Uterus (tissue), 4 donors: ENCODE data around the gene SPATA21. TPM values are rescaled to one million over a fixed set of nuclear protein-coding genes. Genes with fewer than 3 reads are reported as not detected.

Source experiments
- DNase-seq, 2 donors: peaks; one replicate each; pipeline ENCODE4 v3.0.0-alpha.2; 2019 to 2020
- H3K27ac ChIP-seq, 2 donors: fragments of 200-600 bp; sonication (generic); 1 replicate in 1 of 2; 2 replicates in 1 of 2; pipeline ENCODE4 v1.5.1; 2016 to 2018
- H3K27me3 ChIP-seq, 2 donors: fragments of 200-600 bp; sonication (generic); one replicate each; pipeline ENCODE4 v1.5.1; 2018 to 2019; ENCODE audit warnings: control low read depth in 1 of 2
- H3K36me3 ChIP-seq, 2 donors: fragments of 200-600 bp; sonication (generic); one replicate each; pipeline ENCODE4 v1.5.1; 2019; ENCODE audit warnings: control low read depth in 1 of 2
- H3K4me1 ChIP-seq, 2 donors: fragments of 200-600 bp; sonication (generic); one replicate each; pipeline ENCODE4 v1.5.1; 2018 to 2019; ENCODE audit warnings: control low read depth in 1 of 2
- H3K4me3 ChIP-seq, 2 donors: fragments of 200-600 bp; sonication (generic); 1 replicate in 1 of 2; 2 replicates in 1 of 2; pipeline ENCODE4 v1.5.1; 2018 to 2019; ENCODE audit warnings: mild to moderate bottlenecking in 1 of 2
- H3K9me3 ChIP-seq, 2 donors: fragments of 200-600 bp; sonication (generic); one replicate each; pipeline ENCODE4 v1.5.1; 2019; ENCODE audit warnings: control low read depth in 1 of 2
- CTCF ChIP-seq, 4 experiments: fragments of 200-600 bp in 2 of 4; fragments of 450-650 bp in 2 of 4; sonication (generic) in 2 of 4; IDR thresholded peaks; one replicate each; pipeline ENCODE4 v1.5.1; 2016 to 2019; ENCODE audit warnings: antibody characterized with exemption in 4 of 4, mild to moderate bottlenecking in 2 of 4, moderate library complexity in 1 of 4
- POLR2A ChIP-seq, 2 donors: fragments of 450-650 bp; IDR thresholded peaks; one replicate each; pipeline ENCODE4 v1.6.1; 2016; ENCODE audit warnings: antibody characterized with exemption in 2 of 2, mild to moderate bottlenecking in 1 of 2, moderate library complexity in 1 of 2
- intact Hi-C: fragments of 100-400 bp; cut with DNase I; formaldehyde crosslinking; loops from one replicate; pipeline ENCODE4 v1.15.1; 2023; ENCODE audit warnings: low total_unique reads
- total RNA-seq, 4 donors: library from RNA; depleted of rRNA in 3 of 4; stranded (reverse); fragments of >200 nt in 3 of 4; gene quantifications; one replicate each; pipeline versions ENCODE4 v1.1.0 to v1.2.4, GENCODE V29; 2014 to 2023
- donor health status: DM: yes; HTN: yes; CAD: no.

SPATA21 gene
- total RNA-seq, 4 donors from 2014 or later, result 0.27 TPM; not detected in 3

GRCh38 chr1:16378443-16378842, 58.8 kb downstream of the SPATA21 start:
- no peaks in the 10 kb centered on the region for H3K9me3 ChIP-seq
- H3K27me3 ChIP-seq, result no peaks in the 10 kb centered on the region
- no peaks in the 10 kb centered on the region for H3K36me3 ChIP-seq
- no peak overlapping the region for H3K4me3 ChIP-seq
- intact Hi-C loops, result no loop called here
- DNase-seq, result no peak
- peaks cover 6 to 7% of the 10 kb centered on the region in 2 donors for H3K4me1 ChIP-seq
- no peak for TF ChIP-seq POLR2A (IDR thresholded peaks at IDR 0.05)
- no peak for TF ChIP-seq CTCF (IDR thresholded peaks at IDR 0.05)
- no peak overlapping the region for H3K27ac ChIP-seq

- TF ChIP-seq POLR2A (IDR thresholded peaks at IDR 0.05), result no peak
- TF ChIP-seq CTCF (IDR thresholded peaks at IDR 0.05), result no peak
- no peak overlapping the region for H3K4me3 ChIP-seq
- no peak overlapping the region for H3K27ac ChIP-seq
- DNase-seq, result no peak
- H3K27me3 ChIP-seq, result no peaks in the 10 kb centered on the region
- H3K4me1 ChIP-seq, result peaks cover 6 to 14% of the 10 kb centered on the region in 2 donors
- H3K36me3 ChIP-seq, result no peaks in the 10 kb centered on the region
- intact Hi-C loops, result no loop called here
- no peaks in the 10 kb centered on the region for H3K9me3 ChIP-seq
Observed at GRCh38 chr1:16376971-16377370, 60.3 kb downstream of the SPATA21 start.

DNA sequence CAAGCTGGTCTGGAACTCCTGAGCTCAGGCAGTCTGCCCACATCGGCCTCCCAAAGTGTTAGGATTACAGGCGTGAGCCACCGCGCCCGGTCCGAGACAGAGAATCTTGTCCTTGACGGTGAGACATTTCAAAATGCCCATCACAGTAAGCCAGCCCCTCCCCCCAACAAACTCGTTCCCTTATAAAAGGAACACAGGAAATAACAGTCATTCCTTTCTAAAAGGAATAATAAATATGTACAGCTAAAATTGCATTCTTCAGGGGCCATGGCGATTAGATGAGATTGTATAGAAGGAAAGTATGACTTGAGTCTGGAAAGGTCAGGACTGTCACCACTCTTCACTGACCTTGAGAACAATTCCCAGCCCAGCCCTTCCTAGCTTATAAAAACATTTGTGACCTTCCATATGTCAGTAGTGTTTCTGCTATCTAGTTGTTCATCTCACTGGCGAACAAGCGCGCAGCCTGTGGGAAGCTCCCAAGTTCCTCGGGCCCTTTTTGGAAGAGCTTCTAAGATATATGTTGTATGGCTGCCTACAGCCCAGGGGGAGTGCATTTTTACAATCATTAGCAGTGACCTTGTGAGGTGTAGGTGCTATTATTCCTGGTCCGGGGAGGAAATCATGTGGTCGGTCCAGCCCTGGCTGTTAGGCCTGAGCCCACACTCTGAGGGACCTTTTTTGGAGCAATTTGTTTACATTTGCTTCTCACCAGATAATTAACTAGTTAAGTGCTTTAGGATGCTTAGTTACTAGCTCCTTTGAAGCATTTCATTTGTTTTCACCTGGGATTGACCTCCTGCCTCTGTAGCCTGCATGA, 61.5 kb downstream of the SPATA21 start:
- no peak for TF ChIP-seq POLR2A (IDR thresholded peaks at IDR 0.05)
- TF ChIP-seq CTCF (IDR thresholded peaks at IDR 0.05), result no peak
- Histone ChIP-seq H3K27me3 (no peaks in the 10 kb centered on the region), H3K4me3 (no peak overlapping the region), H3K9me3 (no peaks in the 10 kb centered on the region), H3K27ac (peak overlapping the region in 1 of 2 donors; percentile 54), H3K36me3 (no peaks in the 10 kb centered on the region), H3K4me1 (peaks cover 6 to 14% of the 10 kb centered on the region in 2 donors)
- DNase-seq, result no peak
- intact Hi-C loops, result no loop called here

GRCh38 chr1:16374266-16374665, 63.0 kb downstream of the SPATA21 start:
- no peak for DNase-seq
- no peak overlapping the region for H3K27ac ChIP-seq
- no peaks in the 10 kb centered on the region for H3K36me3 ChIP-seq
- H3K4me3 ChIP-seq, result no peak overlapping the region
- no peaks in the 10 kb centered on the region for H3K9me3 ChIP-seq
- H3K4me1 ChIP-seq, result peaks cover 6 to 19% of the 10 kb centered on the region in 2 donors
- intact Hi-C loops, result no loop called here
- H3K27me3 ChIP-seq, result no peaks in the 10 kb centered on the region
- no peak for TF ChIP-seq POLR2A (IDR thresholded peaks at IDR 0.05)
- no peak for TF ChIP-seq CTCF (IDR thresholded peaks at IDR 0.05)

DNA sequence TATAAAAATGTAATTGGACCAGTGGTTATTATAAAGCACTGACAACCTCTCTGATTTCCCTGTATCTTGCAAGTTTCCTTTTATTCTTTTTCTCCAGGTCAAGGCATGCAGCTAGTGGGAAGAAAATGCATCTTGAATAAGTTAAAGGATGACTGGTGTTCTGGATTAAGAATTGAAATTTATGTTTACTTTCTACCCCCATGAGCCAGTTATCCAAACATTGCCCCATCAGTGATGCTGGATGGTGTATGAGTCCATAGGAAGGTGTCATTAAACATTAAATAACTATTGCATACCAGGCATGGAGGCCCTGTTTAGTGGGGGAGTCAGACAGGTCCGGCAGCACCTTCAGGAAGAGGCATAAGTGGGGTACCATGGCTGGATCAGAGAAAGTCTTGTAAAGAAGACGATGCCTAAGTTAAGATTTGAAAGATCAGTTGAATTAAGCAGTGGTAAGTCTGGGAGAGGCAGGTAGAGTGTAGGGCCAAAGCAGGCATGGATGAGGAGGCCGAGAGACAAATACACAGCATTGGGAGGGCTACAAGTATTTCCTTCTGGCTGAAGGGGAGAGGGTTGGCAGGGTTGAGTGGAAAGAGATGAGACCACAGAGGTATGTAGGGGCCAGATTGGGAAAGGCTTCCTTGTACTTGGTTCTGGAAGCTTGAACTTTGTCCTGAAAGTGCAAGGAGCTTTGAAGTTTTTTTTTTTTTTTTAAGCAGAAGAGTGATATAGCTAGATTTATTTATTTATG, 64.5 kb downstream of the SPATA21 start:
- Histone ChIP-seq H3K36me3 (no peaks in the 10 kb centered on the region), H3K27me3 (no peaks in the 10 kb centered on the region), H3K27ac (no peak overlapping the region), H3K9me3 (no peaks in the 10 kb centered on the region), H3K4me1 (peaks cover 6 to 25% of the 10 kb centered on the region in 2 donors), H3K4me3 (no peak overlapping the region)
- no peak for DNase-seq
- TF ChIP-seq CTCF (IDR thresholded peaks at IDR 0.05) (no peak), POLR2A (IDR thresholded peaks at IDR 0.05) (no peak)
- intact Hi-C loops, result no loop called here
